ENCODE data around the gene AKR1D1.
"Not testable (repeated sequence)": the region's sequence is repeated elsewhere in the genome, so short reads cannot be mapped to it uniquely, and the experiment has no call there.

The AKR1D1 gene

GRCh38 chr7:138125598-138126111 lies 49.4 kb downstream of the AKR1D1 start:
- no peak for DNase-seq

GRCh38 chr7:138126928-138127327 lies 50.7 kb downstream of the AKR1D1 start:
- DNase-seq, result no peak

GRCh38 chr7:138127996-138128395 lies 51.7 kb downstream of the AKR1D1 start:
- DNase-seq, result no peak

GRCh38 chr7:138129551-138130165 lies 53.4 kb downstream of the AKR1D1 start:
- no peak for DNase-seq

DNA sequence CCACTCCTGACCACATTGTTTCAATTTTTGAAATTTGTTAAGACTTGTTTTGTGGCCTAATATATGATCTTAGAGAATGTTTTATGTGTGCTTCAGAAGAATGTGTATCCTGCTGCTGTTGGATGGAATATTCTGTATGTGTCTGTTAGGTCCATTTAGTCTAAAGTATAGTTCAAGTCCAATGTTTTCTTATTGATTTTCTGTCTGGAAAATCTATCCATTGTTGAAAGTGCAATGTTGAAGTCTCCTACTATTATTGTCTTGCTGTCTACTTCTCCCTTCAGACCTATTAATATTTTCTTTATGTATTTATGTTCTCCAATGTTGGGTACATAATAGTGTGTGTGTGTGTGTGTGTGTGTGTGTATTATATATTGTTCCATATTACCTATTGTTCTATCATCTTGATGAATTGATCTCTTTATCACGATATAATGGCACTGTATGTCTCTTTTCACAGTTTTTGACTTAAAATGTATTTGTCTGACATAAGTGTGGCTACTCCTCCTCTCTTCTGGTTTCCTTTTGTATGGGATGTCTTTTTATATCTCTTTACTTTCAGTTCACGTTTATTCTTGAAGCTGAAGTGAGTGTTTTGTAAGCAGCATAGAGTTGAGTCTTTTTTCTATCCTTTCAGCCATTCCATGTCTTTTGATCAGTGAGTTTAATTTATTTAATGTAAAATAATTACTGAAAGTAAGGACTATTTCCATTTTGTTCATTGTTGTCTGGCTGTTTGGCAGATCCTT lies 61.3 kb downstream of the AKR1D1 start:
- no peak for DNase-seq

GRCh38 chr7:138138244-138138643 lies 62.0 kb downstream of the AKR1D1 start:
- no peak for DNase-seq

GRCh38 chr7:138142583-138143201 lies 66.4 kb downstream of the AKR1D1 start:
- DNase-seq, result no peak

DNA sequence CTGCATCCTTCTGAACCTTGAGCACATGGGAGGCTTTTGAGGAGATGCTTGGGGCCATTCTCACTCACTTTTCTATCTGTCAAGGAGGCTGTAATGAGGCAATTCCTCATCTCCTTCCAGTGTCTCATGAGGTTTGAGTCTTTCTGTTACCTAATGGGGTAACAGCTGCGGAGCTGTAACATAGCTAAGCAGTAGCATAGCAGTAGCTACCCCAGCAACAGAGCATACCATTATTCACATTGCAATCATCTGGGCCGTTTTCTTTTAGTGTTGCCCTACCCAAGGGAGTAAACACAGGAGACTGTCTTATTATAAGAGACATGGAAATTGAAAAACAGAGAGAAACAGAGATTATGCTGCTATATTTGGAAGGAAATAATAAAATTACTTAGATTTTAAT lies 68.7 kb downstream of the AKR1D1 start:
- DNase-seq, result no peak

DNA sequence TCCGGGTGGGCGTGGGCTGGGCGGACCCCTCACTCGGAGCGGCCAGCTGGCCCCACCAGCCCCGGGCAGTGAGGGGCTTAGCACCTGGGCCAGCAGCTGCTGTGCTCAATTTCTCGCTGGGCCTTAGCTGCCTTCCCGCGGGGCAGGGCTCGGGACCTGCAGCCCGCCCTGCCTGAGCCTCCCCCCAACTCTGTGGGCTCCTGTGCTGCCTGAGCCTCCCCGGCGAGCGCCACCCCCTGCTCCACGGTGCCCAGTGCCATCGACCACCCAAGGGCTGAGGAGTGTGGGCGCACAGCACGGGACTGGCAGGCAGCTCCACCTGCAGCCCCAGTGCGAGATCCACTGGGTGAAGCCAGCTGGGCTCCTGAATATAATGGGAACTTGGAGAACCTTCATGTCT lies 70.0 kb downstream of the AKR1D1 start:
- not testable (repeated sequence) for DNase-seq

DNA sequence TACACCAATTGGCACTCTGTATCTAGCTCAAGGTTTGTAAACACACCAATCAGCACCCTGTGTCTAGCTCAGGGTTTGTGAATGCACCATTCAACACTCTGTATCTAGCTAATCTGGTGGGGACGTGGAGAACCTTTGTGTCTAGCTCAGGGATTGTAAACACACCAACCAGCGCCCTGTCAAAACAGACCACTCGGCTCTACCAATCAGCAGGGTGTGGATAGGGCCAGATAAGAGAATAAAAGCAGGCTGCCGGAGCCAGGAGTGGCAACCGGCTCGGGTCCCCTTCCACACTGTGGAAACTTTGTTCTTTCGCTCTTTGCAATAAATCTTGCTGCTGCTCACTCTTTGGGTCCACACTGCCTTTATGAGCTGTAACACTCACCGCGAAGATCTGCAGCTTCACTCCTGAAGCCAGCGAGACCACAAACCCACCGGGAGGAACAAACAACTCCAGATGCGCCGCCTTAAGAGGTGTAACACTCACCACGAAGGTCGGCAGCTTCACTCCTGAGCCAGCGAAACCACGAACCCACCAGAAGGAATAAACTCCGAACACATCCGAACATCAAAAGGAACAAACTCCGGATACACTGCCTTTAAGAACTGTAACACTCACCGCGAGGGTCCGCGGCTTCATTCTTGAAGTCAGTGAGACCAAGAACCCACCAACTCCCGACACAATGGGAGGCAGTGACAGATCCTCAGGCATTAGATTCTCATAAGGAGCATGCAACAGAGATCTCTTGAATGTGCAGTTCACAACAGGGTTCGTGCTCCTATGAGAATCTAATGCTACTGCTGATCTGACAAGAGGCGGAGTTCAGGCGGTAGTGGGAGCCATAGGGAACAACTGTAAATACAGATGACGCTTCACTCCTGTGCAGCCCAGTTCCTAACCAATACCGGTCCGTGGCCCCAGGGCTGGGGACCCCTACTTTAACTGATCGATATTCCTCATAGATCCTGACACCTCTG lies 70.8 kb downstream of the AKR1D1 start:
- DNase-seq, result not testable (repeated sequence)

GRCh38 chr7:138151731-138152577 lies 75.7 kb downstream of the AKR1D1 start:
- DNase-seq, result no peak

GRCh38 chr7:138154661-138155060 lies 78.4 kb downstream of the AKR1D1 start:
- DNase-seq, result no peak

DNA sequence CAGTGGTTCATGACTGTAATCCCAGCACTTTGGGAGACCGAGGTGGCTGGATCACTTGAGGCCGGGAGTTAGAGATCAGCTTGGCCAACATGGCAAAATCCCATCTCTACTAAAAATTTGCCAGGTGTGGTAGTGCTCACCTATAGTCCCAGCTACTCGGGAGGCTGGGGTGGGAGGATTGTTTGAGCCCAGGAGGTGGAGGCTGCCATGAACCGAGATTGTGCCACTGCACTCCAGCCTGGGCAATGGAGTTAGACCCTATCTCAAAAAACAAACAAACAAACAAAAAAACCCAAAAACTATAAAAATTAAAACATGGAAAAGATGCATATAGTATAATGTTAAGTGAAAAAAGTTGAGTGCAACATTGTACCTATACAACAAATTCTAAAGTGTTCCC lies 81.4 kb downstream of the AKR1D1 start:
- DNase-seq, result no peak

GRCh38 chr7:138158739-138159528 lies 82.7 kb downstream of the AKR1D1 start:
- no peak for DNase-seq

DNA sequence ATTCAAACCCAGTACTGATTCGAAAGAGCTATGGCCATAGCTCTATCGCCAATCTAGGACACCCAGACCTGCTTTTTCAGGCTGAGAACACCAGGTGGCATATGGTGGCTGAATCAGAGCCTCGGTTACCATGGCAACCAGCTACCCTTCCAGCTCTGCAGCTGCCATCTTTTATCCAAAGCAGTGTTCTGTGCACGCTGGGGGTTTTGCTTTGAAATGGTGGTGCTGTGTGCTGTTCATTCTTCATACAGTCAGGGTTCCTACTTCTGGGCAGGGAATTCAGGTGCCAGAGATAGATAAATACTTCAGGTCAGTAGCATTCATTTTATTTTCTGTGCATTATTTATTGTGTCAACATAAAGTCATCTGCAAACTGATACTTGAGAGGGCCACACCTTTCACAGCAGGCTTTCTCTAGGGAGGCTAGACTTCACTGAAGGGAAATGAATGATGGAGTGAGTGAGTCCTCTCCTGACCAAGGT lies 85.4 kb downstream of the AKR1D1 start:
- peak; percentile 80 for DNase-seq

DNA sequence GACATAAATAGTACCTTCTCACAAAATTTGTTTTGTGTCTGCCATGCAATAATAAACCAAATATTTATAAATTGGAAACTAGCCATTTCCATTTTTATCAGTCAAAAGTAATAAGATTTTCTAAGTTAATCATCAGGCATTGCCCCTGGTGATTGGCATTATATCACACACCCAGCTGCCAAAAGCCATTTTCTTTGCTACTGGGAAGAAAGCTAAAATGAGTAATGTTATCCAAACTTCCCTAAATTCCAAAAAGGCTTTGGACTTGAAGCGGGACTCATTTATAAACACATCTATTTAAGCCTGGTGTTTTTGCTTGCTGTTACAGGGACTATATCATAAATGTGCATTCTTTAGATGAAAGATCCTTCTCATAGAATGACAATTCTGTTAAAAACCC lies 86.0 kb downstream of the AKR1D1 start:
- DNase-seq, result no peak

- DNase-seq, result no peak
These were observed 87.5 kb downstream of the AKR1D1 start for GRCh38 chr7:138163800-138164199.

GRCh38 chr7:138164804-138165203 lies 88.5 kb downstream of the AKR1D1 start:
- no peak for DNase-seq

DNA sequence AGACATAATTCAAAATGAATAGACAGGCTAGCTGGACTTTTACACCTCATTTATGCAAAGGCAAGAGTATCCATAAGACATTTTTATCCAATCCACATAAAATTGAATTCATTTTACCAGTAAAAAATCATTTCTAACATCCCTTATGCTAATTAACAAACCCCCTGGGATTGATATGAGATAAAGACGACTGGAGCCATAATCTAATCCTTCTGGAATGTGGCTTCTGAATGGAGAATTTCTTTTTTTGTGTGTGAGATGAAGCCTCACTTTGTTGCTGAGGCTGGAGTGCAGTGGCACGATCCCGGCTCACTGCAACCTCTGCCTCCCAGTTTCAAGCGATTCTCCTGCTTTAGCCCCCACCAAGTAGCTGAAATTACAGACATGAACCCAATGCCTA lies 90.4 kb downstream of the AKR1D1 start:
- no peak for DNase-seq

- DNase-seq, result no peak
These were observed 91.0 kb downstream of the AKR1D1 start for GRCh38 chr7:138167222-138167621.

DNA sequence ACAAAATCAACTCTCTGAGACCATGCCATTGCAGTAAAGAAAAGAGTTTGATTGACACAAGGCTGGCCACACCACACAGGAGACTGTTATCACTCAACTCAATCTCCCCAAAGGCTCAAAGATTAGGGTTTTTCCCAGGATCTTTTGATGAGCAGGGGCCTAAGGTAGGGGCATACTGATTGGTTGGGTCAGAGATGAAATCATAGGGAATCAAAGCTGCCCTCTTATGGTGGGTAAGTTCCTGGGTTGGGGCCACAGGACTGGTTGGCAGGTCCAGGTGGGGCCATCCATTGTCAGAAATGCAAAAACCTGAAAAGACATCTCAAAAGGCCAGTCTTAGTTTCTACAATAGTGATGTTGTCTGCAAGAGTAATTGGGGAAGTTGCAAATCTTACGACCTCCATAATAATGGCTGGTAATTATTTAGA lies 91.6 kb downstream of the AKR1D1 start:
- no peak for DNase-seq

Measured in activated CD4-positive, alpha-beta T cell treated with anti-CD3 and anti-CD28 coated beads for 48 hours (primary cell).